AG09319 (cell line): ENCODE data around the gene NOL6.
"Not testable (repeated sequence)": the region's sequence is repeated elsewhere in the genome, so short reads cannot be mapped to it uniquely, and the experiment has no call there.

Source experiments
- DNase-seq: peaks from one replicate; pipeline ENCODE4 v3.0.0-alpha.2; 2010; ENCODE audit warnings: low read depth; ENCODE audit errors: extremely low read depth
- TF ChIP-seq, protein P1 (sequence below): IDR thresholded peaks from 2 replicates; pipeline ENCODE4 v1.5.1; 2011; ENCODE audit warnings: low read depth, mild to moderate bottlenecking, inconsistent platforms, low read length, moderate library complexity

Gene NOL6

DNA sequence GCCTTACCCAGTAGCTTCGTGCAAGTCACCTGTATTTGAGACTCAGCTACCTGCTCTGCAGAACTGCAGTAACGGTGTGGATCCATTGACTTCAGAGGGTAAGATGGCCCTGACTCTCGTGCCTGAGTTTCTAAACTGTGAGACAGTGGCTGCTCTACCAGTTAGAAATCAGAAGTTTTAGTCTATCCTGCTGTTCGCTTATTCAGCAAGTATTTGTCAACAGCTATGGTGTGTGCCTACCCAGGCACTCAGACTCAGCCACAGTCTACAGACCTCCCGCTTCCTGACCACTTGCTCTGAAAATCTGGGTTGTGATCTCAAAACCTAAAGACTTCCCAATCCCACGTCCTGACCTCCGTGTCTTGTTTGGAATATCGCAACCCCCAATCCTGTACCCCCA is 39.9 kb downstream of the NOL6 start:
- TF ChIP-seq, protein P1, sequence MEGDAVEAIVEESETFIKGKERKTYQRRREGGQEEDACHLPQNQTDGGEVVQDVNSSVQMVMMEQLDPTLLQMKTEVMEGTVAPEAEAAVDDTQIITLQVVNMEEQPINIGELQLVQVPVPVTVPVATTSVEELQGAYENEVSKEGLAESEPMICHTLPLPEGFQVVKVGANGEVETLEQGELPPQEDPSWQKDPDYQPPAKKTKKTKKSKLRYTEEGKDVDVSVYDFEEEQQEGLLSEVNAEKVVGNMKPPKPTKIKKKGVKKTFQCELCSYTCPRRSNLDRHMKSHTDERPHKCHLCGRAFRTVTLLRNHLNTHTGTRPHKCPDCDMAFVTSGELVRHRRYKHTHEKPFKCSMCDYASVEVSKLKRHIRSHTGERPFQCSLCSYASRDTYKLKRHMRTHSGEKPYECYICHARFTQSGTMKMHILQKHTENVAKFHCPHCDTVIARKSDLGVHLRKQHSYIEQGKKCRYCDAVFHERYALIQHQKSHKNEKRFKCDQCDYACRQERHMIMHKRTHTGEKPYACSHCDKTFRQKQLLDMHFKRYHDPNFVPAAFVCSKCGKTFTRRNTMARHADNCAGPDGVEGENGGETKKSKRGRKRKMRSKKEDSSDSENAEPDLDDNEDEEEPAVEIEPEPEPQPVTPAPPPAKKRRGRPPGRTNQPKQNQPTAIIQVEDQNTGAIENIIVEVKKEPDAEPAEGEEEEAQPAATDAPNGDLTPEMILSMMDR = no peak
- DNase-seq = no peak

DNA sequence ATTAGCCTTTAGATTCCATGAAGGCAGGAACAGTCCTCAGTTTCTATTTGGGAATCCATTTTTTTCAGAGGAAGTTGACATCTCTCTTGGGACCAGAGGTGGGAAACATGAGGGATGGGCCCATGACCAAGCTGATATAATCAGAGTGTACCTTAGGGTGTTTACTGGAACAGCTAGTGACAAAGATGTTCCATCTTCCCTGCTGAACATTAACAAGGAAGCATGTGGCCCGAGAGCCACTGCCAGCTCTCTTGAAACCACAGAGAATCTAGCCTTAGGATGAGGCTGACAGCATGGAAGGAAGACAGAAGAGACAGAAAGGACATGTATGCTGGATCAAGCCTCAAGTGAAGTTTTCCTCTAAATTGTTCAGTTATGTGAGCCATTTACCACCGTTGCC is 42.3 kb downstream of the NOL6 start:
- DNase-seq = no peak
- TF ChIP-seq, protein P1 = no peak

DNA sequence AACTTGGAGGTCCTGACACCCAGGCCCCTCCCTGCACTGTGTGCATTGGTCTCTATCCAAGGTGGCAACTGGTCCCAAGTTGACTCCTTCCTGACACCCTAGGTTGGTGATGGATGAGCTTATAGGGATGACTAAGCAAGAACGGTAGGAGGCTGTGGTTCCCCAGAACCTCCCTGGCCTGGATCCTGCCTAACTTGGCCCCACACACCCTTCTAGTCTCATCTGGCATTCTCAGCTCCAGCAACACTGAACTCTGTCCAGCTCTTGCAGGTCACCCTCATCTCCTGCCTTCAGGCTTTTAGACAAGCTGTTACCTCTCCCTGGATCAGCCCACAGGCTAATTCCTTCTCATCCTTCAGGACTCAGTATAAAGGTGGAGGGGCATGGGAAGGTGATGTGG is 42.8 kb downstream of the NOL6 start:
- DNase-seq = no peak
- TF ChIP-seq, protein P1 = no peak

DNA sequence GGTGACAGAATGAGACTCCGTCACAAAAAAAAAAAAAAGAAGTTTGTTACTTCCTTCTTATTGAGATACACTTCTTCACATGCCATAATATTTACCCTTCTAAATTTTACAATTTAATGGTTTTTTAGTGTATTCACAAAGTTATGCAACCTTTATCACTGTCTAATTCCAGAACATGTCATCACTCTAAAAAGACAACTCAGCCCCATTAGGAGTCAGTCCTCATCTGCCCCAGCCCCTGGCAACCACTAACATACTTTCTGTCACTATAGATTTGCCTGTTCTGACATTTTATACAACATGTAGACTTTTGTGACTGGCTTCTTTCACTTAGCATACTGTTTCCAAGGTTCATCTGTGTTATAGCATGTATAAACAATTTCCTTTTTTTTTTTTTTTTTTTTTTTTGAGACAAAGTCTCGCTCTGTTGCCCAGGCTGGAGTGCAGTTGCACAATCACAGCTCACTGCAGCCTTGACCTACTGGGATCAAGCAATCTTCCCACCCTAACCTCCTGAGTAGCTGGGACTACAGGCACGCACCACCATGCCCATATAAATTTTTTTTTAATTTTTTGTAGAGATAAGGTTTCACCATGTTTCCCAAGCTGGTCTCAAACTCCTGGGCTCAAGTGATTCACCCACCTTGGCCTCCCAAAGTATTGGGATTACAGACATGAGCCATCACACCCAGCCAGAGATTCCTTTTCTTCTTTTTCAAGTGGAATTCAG is 44.3 kb downstream of the NOL6 start:
- no peak for DNase-seq
- TF ChIP-seq, protein P1 = no peak

DNA sequence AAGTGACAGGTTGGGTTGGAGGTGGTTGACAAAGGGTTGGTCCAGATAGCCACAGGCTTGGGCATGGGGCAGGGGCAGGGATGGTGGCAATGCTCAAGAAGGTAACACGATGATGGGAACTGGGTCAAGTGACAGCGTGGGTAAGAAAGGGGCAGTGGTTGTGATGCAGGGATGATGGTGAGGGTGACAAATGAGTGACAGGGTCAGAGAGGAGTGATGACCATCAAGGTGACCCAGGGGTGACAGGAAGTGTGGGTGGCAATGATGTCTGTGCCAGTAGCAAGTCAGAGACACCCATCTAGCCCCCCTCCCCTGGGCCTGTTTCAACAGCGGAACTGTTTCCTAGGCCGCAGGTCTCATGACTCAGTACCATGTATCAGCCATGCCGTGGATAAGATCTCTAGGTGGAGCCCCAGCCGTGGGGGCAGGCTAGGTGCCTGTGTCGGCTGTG is 46.9 kb downstream of the NOL6 start:
- TF ChIP-seq, protein P1 = no peak
- DNase-seq = no peak

DNA sequence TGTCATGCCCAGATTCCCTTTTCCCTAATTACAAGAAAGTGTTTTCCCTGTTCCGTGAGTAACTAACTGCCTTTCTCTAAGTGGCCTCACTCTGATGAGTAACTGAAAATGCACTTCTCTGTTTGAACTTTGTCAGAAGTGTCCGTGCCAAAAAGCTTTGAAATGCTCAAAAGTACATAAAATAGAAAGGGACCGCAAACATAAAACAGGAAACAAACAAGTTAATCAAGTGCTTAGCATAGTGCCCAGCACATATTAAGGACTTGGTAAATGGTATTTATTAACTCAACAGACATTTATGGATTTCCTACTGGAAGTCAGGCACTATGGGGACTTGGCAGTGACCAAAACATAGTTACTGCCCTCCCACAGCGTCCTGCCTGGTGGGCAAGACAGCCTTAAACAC is 48.6 kb downstream of the NOL6 start:
- DNase-seq = no peak
- TF ChIP-seq, protein P1 = no peak

DNA sequence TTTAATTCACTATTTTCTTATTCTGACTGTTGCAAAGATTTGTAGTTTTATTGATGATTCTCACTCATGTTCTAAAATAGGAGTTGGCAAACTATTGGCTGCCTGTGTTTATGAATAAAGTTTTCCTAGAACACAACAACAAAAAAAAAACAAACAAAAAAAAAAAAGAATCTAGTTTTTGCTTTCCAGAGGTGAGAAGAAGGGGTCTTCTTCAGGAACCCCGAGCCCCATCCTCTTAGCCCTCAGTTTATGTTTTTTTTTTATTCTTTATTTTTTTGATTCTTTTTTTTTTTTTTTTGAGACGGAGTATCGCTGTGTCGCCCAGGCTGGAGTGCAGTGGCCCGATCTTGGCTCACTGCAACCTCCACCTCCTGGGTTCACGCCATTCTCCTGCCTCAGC is 49.2 kb downstream of the NOL6 start:
- DNase-seq = not testable (repeated sequence)

DNA sequence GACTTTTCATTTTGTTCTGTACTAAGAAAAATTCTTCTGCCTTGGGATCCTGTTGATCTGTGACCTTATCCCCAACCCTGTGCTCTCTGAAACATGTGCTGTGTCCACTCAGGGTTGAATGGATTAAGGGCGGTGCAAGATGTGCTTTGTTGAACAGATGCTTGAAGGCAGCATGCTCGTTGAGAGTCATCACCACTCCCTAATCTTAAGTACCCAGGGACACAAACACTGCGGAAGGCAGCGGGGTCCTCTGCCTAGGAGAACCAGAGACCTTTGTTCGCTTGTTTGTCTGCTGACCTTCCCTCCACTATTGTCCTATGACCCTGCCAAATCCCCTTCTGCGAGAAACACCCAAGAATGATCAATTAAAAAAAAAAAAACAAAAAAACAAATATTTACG is 49.7 kb downstream of the NOL6 start:
- not testable (repeated sequence) for DNase-seq
